Loucy (cell line): Measurements from ENCODE around the gene SLC23A2.

Experiments used
- EZH2phosphoT487 ChIP-seq: fragments of 200-600 bp; IDR thresholded peaks from 2 replicates; pipeline ENCODE4 v1.6.1; 2018; ENCODE audit warnings: antibody characterized with exemption, mild to moderate bottlenecking, moderate library complexity, borderline replicate concordance
- TF ChIP-seq, protein P1 (sequence below): fragments of 200-600 bp; sonication (generic); conservative IDR thresholded peaks from 2 replicates; pipeline ENCODE4 v1.5.1; 2014; ENCODE audit warnings: mild to moderate bottlenecking, antibody characterized with exemption, low read length

DNA sequence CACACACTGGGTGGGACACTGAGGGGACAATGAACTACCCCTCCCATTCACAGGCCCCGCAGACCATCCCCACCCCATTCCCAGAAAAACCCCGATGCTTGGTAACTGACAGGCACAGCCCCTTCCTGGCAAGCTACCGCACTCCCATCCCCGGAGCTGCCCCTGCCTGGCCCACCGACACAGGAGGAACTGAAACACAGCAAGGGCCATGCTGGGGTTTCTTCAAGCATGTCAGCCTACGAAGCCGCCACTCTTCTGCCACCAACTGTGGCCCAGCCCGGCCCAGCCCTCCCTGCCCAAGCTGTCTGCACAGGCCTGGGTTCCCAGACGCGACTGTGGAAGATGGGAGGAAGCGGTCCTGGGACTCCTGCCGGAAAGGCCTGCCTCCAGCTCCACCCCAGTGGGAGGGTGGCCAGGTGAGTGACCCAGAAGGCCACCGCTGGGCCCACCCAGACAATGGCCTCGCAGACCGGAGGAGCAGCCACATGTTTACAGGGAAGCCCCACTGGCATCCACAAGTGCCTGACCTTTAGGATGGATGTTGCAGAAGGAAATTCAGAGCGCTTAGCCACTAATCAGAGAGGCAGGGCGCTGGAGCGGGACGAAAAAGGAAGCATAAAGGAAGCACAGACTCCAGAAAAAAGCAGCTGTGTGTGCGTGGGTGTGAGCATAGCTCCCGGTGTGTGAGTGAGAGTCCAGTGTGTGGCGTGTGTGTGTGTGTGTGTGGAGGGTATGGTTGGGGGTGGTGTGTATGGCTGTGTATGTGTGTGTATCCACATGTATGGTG is 188.0 kb downstream of the SLC23A2 start:
- TF ChIP-seq, protein P1, sequence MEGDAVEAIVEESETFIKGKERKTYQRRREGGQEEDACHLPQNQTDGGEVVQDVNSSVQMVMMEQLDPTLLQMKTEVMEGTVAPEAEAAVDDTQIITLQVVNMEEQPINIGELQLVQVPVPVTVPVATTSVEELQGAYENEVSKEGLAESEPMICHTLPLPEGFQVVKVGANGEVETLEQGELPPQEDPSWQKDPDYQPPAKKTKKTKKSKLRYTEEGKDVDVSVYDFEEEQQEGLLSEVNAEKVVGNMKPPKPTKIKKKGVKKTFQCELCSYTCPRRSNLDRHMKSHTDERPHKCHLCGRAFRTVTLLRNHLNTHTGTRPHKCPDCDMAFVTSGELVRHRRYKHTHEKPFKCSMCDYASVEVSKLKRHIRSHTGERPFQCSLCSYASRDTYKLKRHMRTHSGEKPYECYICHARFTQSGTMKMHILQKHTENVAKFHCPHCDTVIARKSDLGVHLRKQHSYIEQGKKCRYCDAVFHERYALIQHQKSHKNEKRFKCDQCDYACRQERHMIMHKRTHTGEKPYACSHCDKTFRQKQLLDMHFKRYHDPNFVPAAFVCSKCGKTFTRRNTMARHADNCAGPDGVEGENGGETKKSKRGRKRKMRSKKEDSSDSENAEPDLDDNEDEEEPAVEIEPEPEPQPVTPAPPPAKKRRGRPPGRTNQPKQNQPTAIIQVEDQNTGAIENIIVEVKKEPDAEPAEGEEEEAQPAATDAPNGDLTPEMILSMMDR: no peak
- TF ChIP-seq EZH2phosphoT487: no peak
